SJSA1 (cell line): ENCODE results near the gene BRAF. TPM values are rescaled to one million over a fixed set of nuclear protein-coding genes. Genes with fewer than 3 reads are reported as not detected.
"Not testable (repeated sequence)": the region's sequence is repeated elsewhere in the genome, so short reads cannot be mapped to it uniquely, and the experiment has no call there.

ENCODE experiments used
- DNase-seq, 2 experiments: peaks; one replicate each; pipeline ENCODE4 v3.0.0-alpha.2; 2015 to 2020; ENCODE audit warnings: low spot score in 2 of 2, low read depth in 1 of 2
- H3K27ac ChIP-seq: fragments of 250-450 bp; sonication (Bioruptor Pico); 2 replicates; pipeline ENCODE4 v1.5.1; 2020; ENCODE audit warnings: mild to moderate bottlenecking, moderate library complexity
- H3K27me3 ChIP-seq: fragments of 250-450 bp; sonication (Bioruptor Pico); replicated peaks from 2 replicates; pipeline ENCODE4 v1.5.1; 2020; ENCODE audit warnings: mild to moderate bottlenecking, moderate library complexity
- H3K36me3 ChIP-seq: fragments of 250-450 bp; sonication (Bioruptor Pico); 2 replicates; pipeline ENCODE4 v1.5.1; 2020; ENCODE audit warnings: mild to moderate bottlenecking
- H3K4me1 ChIP-seq: fragments of 250-450 bp; sonication (Bioruptor Pico); replicated peaks from 2 replicates; pipeline ENCODE4 v1.6.1; 2021; ENCODE audit warnings: mild to moderate bottlenecking
- H3K4me3 ChIP-seq: fragments of 250-450 bp; sonication (Bioruptor Pico); 2 replicates; pipeline ENCODE4 v1.5.1; 2020; ENCODE audit warnings: mild to moderate bottlenecking
- H3K9me3 ChIP-seq: fragments of 250-450 bp; sonication (Bioruptor Pico); replicated peaks from 2 replicates; pipeline ENCODE4 v1.5.1; 2020; ENCODE audit warnings: mild to moderate bottlenecking
- total RNA-seq: library from RNA; depleted of rRNA; stranded (reverse); fragments of >200 nt; shearing (Covaris generic); gene quantifications from 2 replicates; pipeline ENCODE4 v1.2.3, GENCODE V29; 2014

The BRAF gene
- total RNA-seq, 1 experiment from 2014 or later = 10.5 TPM

DNA sequence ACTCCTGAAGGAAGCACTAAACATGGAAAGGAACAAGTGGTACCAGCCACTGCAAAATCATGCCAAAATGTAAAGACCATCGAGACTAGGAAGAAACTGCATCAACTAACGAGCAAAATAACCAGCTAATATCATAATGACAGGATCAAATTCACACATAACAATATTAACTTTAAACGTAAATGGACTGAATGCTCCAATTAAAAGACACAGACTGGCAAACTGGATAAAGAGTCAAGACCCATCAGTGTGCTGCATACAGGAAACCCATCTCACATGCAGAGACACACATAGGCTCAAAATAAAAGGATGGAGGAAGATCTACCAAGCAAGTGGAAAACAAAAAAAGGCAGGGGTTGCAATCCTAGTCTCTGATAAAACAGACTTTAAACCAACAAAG is 163.4 kb downstream of the BRAF start:
- not testable (repeated sequence) for H3K9me3 ChIP-seq, DNase-seq, H3K4me1 ChIP-seq, H3K27me3 ChIP-seq, H3K27ac ChIP-seq, H3K36me3 ChIP-seq, H3K4me3 ChIP-seq

DNA sequence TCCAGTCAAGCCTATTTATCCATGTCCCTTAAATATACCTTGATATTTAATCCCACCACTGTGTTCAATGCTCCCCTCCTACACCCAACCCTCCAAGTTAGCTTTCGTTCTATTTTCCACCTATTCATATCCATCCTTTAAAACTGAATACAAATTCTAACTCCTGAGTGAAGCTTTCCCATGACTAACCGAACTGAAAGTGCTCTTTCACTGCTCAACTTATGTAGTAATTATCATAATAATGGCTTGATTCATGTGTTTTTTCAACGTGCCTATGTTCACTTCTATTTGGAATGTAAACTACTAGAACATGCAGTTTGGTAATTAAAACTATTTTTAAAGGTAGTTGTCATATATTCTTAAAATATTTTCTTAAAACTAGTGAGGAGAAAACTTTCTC is 170.2 kb downstream of the BRAF start:
- no peak for DNase-seq
- H3K9me3 ChIP-seq = no peaks in the 10 kb centered on the region; the same call in 1 of the 2 replicates
- H3K36me3 ChIP-seq = no peaks in the 10 kb centered on the region
- H3K27ac ChIP-seq = no peak overlapping the region
- H3K4me3 ChIP-seq = no peak overlapping the region
- H3K27me3 ChIP-seq = no peaks in the 10 kb centered on the region
- H3K4me1 ChIP-seq = no peaks in the 10 kb centered on the region

DNA sequence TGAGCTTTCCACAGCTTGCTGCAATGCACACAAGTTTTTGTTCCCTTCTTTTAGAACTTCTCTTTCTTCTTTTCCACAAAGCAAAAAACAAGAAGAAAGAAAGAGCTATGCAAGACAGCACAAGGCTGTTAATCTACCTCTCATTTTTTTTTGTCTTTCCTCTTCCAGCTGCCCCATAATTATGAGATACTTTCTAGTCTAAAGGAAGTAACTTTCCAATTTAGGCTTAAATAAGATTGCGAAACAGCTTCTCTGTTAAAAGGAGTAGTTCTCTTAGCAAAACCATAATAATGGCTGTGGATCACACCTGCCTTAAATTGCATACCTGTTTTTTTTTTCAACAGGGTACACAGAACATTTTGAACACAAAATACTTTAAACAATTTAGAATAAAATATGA is 172.2 kb downstream of the BRAF start:
- Histone ChIP-seq H3K4me3 (no peak overlapping the region), H3K36me3 (peaks cover 7% of the 10 kb centered on the region; the same call in 1 of the 2 replicates), H3K9me3 (no peaks in the 10 kb centered on the region; the same call in 1 of the 2 replicates), H3K27me3 (no peaks in the 10 kb centered on the region), H3K4me1 (no peaks in the 10 kb centered on the region), H3K27ac (no peak overlapping the region)
- DNase-seq = no peak

DNA sequence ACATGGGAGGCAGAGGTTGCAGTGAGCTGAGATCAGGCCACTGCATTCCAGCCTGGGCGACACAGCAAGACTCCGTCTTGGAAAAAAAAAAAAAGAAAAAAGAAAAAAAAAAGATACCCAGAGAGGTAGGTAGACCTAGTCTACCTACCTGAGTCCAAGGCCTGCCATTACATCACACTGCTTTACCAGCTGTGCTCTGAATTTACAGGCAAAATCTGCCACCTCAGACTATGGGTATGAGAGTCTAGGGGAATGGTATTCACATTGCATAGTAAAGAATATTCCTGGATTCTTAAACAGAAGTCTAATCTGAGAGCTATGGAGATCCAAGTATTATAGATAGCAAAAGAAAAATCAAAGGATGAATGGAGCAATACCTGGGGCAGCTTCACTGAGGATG is 178.0 kb downstream of the BRAF start:
- no peaks in the 10 kb centered on the region for H3K9me3 ChIP-seq
- no peak overlapping the region for H3K27ac ChIP-seq
- no peaks in the 10 kb centered on the region for H3K27me3 ChIP-seq
- no peak overlapping the region for H3K4me3 ChIP-seq
- DNase-seq = no peak
- H3K4me1 ChIP-seq = no peaks in the 10 kb centered on the region
- peaks cover 11% of the 10 kb centered on the region; the same call in 1 of the 2 replicates for H3K36me3 ChIP-seq

DNA sequence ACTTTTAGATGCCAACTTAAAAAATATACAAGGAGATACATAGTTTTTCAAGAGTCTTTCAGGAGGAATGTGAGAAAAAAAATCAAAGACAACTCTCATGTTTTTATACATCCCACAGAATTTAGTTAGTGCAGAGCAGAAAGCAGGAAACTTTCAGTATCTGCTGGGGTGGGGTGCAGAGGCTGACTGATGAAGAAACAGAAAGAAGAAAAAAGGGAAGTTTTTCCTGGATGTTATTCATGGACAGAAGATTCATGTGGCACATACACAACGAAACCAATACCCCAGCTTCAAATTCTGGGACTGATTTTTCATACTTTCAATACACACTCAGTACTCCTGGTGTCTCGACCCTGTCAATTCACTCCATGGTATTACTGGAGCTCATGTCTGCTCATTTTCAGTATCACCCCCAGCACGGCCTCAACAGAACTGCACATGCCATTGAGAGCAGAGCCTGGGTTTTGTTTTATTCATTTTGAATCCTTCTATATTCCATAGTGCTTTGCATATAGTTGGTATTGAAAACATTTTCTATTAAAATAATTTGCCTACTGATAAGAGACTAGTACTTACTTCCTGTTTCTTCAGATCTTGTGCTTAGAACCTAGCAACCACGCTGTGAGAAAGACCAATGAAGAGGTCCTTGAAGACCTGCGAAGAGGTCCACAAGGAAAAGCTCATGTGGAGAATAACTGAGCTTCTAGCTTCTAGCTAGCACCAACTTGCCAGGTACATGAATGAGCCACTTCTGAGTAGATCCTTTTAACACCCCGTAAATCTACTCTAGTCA is 179.3 kb downstream of the BRAF start:
- Histone ChIP-seq H3K4me1 (no peaks in the 10 kb centered on the region), H3K27me3 (no peaks in the 10 kb centered on the region), H3K4me3 (no peak overlapping the region), H3K27ac (no peak overlapping the region), H3K9me3 (no peaks in the 10 kb centered on the region), H3K36me3 (peaks cover 11% of the 10 kb centered on the region; the same call in 1 of the 2 replicates)
- DNase-seq = no peak

DNA sequence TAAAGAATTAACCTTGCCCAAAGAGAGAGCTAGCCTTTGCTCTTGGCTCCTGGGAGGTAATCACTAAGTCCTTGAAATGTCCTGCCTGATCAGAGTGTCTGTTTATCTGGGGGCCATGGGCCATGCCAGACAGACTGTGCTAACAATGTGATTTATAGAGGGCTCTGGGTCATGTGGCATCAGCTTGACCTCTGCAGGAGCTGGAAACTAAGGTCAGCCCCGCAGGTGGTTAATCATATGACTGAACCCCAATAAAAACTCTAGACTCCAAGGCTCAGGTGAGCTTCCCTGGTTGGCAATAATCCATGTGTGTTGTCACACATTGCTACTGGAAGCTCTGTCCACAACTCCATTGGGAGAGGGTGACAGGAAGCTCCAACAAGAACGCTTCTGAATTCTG is 180.7 kb downstream of the BRAF start:
- H3K27ac ChIP-seq = no peak overlapping the region

DNA sequence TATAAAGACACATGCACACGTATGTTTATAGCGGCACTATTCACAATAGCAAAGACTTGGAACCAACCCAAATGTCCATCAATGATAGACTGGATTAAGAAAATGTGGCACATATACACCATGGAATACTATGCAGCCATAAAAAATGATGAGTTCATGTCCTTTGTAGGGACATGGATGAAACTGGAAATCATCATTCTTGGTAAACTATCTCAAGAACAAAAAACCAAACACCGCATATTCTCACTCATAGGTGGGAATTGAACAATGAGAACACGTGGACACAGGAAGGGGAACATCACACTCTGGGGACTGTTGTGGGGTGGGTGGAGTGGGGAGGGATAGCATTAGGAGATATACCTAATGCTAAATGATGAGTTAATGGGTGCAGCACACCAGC is 181.5 kb downstream of the BRAF start:
- not testable (repeated sequence) for H3K27ac ChIP-seq, DNase-seq, H3K4me1 ChIP-seq, H3K9me3 ChIP-seq, H3K4me3 ChIP-seq, H3K27me3 ChIP-seq
- peaks cover 11% of the 10 kb centered on the region; the same call in 1 of the 2 replicates for H3K36me3 ChIP-seq

More for the DNA sequence above, 180.7 kb downstream of the BRAF start:
- Histone ChIP-seq H3K36me3 (peaks cover 11% of the 10 kb centered on the region; the same call in 1 of the 2 replicates), H3K4me1 (no peaks in the 10 kb centered on the region), H3K9me3 (no peaks in the 10 kb centered on the region), H3K4me3 (no peak overlapping the region), H3K27me3 (no peaks in the 10 kb centered on the region)
- DNase-seq = no peak

DNA sequence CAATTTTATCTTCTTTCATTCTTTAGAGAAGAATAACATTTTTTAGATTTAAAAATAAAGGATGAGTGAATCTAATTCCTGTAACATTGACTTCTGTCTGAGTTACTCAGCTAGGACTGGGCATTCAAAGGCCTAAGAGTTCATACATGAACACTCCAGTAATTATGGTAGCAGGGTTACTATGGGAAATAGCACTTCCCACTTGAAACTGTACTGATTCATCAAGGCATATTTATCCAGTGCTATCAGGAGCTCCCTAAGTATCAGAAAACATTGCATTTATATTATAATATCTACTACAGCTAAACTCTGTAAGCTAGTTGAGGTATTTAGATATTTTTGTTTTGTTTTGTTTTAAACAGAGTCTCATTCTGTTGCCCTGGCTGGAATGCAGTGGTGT is 186.4 kb downstream of the BRAF start:
- Histone ChIP-seq H3K4me1 (no peaks in the 10 kb centered on the region), H3K4me3 (no peak overlapping the region), H3K27ac (no peak overlapping the region), H3K27me3 (no peaks in the 10 kb centered on the region), H3K36me3 (no peaks in the 10 kb centered on the region), H3K9me3 (no peaks in the 10 kb centered on the region)
- no peak for DNase-seq

DNA sequence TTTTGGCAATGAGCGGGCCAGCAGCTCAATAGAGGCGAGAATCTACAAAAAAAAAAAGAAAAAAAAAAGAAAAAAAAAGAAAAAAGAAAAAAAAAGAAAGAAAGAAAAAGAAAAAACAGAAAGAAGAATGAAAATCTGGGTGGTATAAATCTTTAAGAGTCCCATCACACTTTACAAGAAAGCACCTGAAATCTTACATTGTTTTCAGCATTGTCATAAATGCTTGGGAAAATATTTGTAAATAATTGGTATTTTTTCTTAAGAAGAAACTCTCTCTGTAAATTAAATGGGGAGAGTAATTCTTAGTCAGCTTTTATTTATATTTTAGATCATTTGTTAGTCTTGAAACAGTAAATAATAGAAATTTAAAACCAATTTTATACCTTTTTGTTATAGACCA is 190.0 kb downstream of the BRAF start:
- Histone ChIP-seq H3K27ac (no peak overlapping the region), H3K27me3 (no peaks in the 10 kb centered on the region), H3K4me3 (no peak overlapping the region), H3K9me3 (no peaks in the 10 kb centered on the region), H3K4me1 (peaks cover 2% of the 10 kb centered on the region), H3K36me3 (no peaks in the 10 kb centered on the region)
- no peak for DNase-seq

DNA sequence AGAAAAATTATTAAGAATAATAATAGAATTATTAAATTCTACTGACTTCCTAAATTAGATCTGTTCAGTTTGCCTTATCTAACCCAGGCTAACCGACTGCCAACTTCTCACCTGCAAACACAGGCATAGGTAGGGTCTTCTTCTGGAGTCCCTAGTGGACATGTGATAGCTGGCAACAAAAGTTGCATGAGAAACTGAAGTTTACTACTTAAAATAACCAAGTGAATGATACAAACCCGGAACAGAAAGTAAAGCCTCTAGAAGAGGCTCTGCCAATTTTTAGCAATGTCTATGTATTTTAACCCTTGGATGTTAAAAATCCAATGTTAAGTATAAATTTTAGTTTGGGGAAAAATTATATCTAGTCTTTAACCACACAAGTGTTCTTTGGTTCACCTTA is 190.6 kb downstream of the BRAF start:
- Histone ChIP-seq H3K27ac (no peak overlapping the region), H3K27me3 (no peaks in the 10 kb centered on the region), H3K4me3 (no peak overlapping the region), H3K9me3 (no peaks in the 10 kb centered on the region), H3K4me1 (peaks cover 8% of the 10 kb centered on the region), H3K36me3 (no peaks in the 10 kb centered on the region)
- no peak for DNase-seq

DNA sequence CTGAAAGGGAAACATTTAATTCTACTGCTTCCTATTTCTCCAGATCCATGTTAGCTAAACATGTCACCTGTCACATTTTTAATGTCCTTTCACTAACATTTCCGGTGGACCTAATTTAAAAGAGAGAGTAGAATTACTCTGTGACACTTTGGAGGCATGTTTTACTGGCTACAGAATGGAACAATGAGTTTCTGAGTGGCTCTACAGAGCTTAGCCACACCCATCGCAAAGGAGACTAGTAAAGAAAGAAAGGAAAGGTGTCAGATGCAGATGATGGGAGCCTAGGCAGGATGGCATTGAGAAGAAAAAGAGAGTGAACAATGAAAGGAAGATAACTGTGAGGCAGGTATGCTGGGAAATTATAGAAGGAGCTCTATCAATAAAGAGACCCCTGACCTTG is 192.3 kb downstream of the BRAF start:
- no peak for DNase-seq
- peaks cover 13% of the 10 kb centered on the region for H3K4me1 ChIP-seq
- no peak overlapping the region for H3K27ac ChIP-seq
- no peaks in the 10 kb centered on the region for H3K27me3 ChIP-seq
- no peaks in the 10 kb centered on the region for H3K36me3 ChIP-seq
- no peaks in the 10 kb centered on the region for H3K9me3 ChIP-seq
- H3K4me3 ChIP-seq = no peak overlapping the region

DNA sequence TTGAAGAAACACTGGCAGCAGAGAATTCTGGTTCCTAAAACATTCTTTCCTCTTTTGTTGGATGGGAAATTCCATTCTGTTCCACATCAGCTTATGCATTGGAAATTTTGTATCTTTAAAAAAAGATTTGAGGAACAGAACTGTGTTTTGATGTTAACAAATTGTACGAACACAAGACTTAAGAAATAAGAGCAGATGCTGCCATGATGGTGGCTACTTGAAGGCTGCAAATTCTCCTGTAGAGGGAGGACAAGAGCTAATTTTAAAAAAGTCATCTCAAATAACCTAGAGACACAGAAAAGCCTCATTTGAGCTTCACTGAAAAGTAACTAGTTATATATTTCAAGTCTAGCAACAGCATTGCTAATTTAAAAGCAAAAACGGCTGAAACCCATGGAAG is 198.4 kb downstream of the BRAF start:
- no peak overlapping the region for H3K4me3 ChIP-seq
- 0 out of 2 replicates have a peak, but pooled peaks cover 3% of the 10 kb centered on the region for H3K36me3 ChIP-seq
- no peak for DNase-seq
- H3K4me1 ChIP-seq = peaks cover 19% of the 10 kb centered on the region
- H3K27ac ChIP-seq = no peak overlapping the region
- no peaks in the 10 kb centered on the region for H3K27me3 ChIP-seq
- H3K9me3 ChIP-seq = no peaks in the 10 kb centered on the region

DNA sequence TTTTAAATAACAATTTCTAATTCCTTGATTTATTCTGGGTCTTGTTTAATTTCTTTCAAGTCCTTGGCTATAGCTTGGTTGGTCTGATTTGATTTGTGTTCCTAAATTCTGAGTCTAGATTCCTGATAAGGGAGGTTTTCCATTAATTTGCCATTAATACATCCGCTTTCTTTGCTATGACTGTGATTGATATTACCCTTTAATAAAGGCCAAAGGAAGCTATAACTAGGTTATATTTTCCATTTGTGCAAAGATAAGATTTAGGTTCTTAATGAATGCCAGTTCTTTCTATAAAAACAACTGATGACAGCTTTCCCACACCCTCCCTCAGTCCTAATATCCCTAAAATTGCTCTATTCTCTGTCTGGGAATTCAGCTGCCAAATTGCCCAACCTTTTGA is 200.0 kb downstream of the BRAF start:
- H3K4me3 ChIP-seq = no peak overlapping the region
- 0 out of 2 replicates have a peak, but pooled peaks cover 3% of the 10 kb centered on the region for H3K36me3 ChIP-seq
- no peaks in the 10 kb centered on the region for H3K9me3 ChIP-seq
- no peak overlapping the region for H3K27ac ChIP-seq
- H3K4me1 ChIP-seq = peaks cover 17% of the 10 kb centered on the region
- no peaks in the 10 kb centered on the region for H3K27me3 ChIP-seq
- DNase-seq = no peak

DNA sequence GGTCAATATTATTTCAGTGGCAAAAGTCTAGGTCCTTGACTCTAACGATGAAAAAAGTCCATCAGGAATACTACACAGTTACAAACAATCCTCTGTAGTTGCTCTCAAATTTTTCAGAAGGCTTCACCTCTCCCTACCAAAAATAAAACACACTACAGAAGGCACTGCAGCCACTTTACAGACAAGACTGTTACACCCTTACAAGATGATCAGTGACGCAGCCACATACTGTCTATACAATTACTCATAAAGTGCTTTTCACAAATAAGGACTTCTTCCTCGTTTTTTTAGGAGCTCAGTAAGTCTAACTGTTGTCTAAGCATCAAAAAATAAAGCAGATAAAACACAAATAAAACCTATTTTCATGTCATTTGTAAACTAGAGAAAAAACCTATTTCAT is 201.2 kb downstream of the BRAF start:
- H3K27ac ChIP-seq = no peak overlapping the region
- peaks cover 5% of the 10 kb centered on the region for H3K4me1 ChIP-seq
- H3K36me3 ChIP-seq = 0 out of 2 replicates have a peak, but pooled peaks cover 3% of the 10 kb centered on the region
- no peaks in the 10 kb centered on the region for H3K27me3 ChIP-seq
- DNase-seq = no peak
- H3K4me3 ChIP-seq = no peak overlapping the region
- no peaks in the 10 kb centered on the region for H3K9me3 ChIP-seq
